RWPE2 (cell line): ENCODE results near the gene PSME2.

Experiments
- ATAC-seq: fragments of 200-7000 bp; cut with Tn5 transposase; 3 replicates; pipeline ENCODE4 v1.9.1; 2021; ENCODE audit warnings: low read depth
- DNase-seq: peaks from one replicate; pipeline ENCODE4 v3.0.0-alpha.2; 2020; ENCODE audit warnings: low spot score
- H3K27ac ChIP-seq: fragments of 450-650 bp; 2 replicates; pipeline ENCODE4 v1.5.1; 2017; ENCODE audit warnings: mild to moderate bottlenecking; ENCODE audit not compliant: poor library complexity, severe bottlenecking
- H3K27me3 ChIP-seq: fragments of 250-450 bp; sonication (Bioruptor Pico); 2 replicates; pipeline ENCODE4 v1.5.1; 2021; ENCODE audit warnings: mild to moderate bottlenecking, moderate library complexity; ENCODE audit not compliant: insufficient read depth, poor library complexity, severe bottlenecking
- H3K36me3 ChIP-seq: fragments of 250-450 bp; sonication (Bioruptor Pico); 2 replicates; pipeline ENCODE4 v1.5.1; 2020; ENCODE audit warnings: low read depth, mild to moderate bottlenecking, moderate library complexity
- H3K4me1 ChIP-seq: fragments of 250-450 bp; sonication (Bioruptor Pico); 2 replicates; pipeline ENCODE4 v1.5.1; 2021; ENCODE audit warnings: mild to moderate bottlenecking, moderate library complexity; ENCODE audit not compliant: insufficient read depth, poor library complexity, severe bottlenecking
- H3K4me3 ChIP-seq: fragments of 250-450 bp; sonication (Bioruptor Pico); 2 replicates; pipeline ENCODE4 v1.5.1; 2021; ENCODE audit warnings: mild to moderate bottlenecking, moderate library complexity; ENCODE audit not compliant: severe bottlenecking
- H3K9me3 ChIP-seq: fragments of 250-450 bp; sonication (Bioruptor Pico); 2 replicates; pipeline ENCODE4 v1.5.1; 2021; ENCODE audit warnings: mild to moderate bottlenecking, moderate library complexity; ENCODE audit not compliant: severe bottlenecking
- CTCF ChIP-seq: fragments of 450-650 bp; IDR thresholded peaks from one replicate; pipeline ENCODE4 v1.5.1; 2017; ENCODE audit warnings: mild to moderate bottlenecking, moderate library complexity; ENCODE audit not compliant: poor library complexity, severe bottlenecking

PSME2 gene

GRCh38 chr14:24103451-24103850 lies 43.0 kb downstream of the PSME2 start:
- Histone ChIP-seq H3K27me3 (no peaks in the 10 kb centered on the region), H3K4me1 (peaks cover 13% of the 10 kb centered on the region), H3K27ac (no peak overlapping the region), H3K4me3 (no peak overlapping the region), H3K9me3 (no peaks in the 10 kb centered on the region), H3K36me3 (peaks cover 57% of the 10 kb centered on the region)
- DNase-seq (no peak), ATAC-seq (no peak)
- TF ChIP-seq CTCF: no peak

- peaks cover 66% of the 10 kb centered on the region for H3K36me3 ChIP-seq
- peaks cover 9% of the 10 kb centered on the region for H3K4me1 ChIP-seq
- H3K9me3 ChIP-seq: no peaks in the 10 kb centered on the region
- no peak overlapping the region for H3K4me3 ChIP-seq
- no peaks in the 10 kb centered on the region for H3K27me3 ChIP-seq
- no peak overlapping the region for H3K27ac ChIP-seq
- no peak for ATAC-seq
- TF ChIP-seq CTCF: no peak
- no peak for DNase-seq
Measured at GRCh38 chr14:24102357-24103048, 43.9 kb downstream of the PSME2 start.

- no peaks in the 10 kb centered on the region for H3K27me3 ChIP-seq
- H3K4me3 ChIP-seq: no peak overlapping the region
- H3K4me1 ChIP-seq: no peaks in the 10 kb centered on the region
- peaks cover 75% of the 10 kb centered on the region for H3K36me3 ChIP-seq
- no peak overlapping the region for H3K27ac ChIP-seq
- no peaks in the 10 kb centered on the region for H3K9me3 ChIP-seq
- TF ChIP-seq CTCF: no peak
- no peak for DNase-seq
- ATAC-seq: no peak
Measured at GRCh38 chr14:24100982-24101494, 45.4 kb downstream of the PSME2 start.

GRCh38 chr14:24100197-24100981 lies 46.0 kb downstream of the PSME2 start:
- no peak for ATAC-seq
- DNase-seq: no peak
- H3K36me3 ChIP-seq: peaks cover 80% of the 10 kb centered on the region
- H3K4me3 ChIP-seq: no peak overlapping the region
- no peak for TF ChIP-seq CTCF
- H3K27ac ChIP-seq: no peak overlapping the region
- H3K9me3 ChIP-seq: no peaks in the 10 kb centered on the region
- no peaks in the 10 kb centered on the region for H3K27me3 ChIP-seq
- peaks cover 5% of the 10 kb centered on the region for H3K4me1 ChIP-seq
